Dedifferentiated amniotic fluid mesenchymal stem cell (primary cell): ENCODE measurements around the gene OAS3.
A peak's percentile ranks its signal among the peaks of the same experiment; 100 is the strongest.
"Not testable (repeated sequence)": the region's sequence is repeated elsewhere in the genome, so short reads cannot be mapped to it uniquely, and the experiment has no call there.

Experiments
- DNase-seq: peaks from one replicate; pipeline ENCODE4 v3.0.0-alpha.2; 2016; ENCODE audit errors: extremely low spot score

The OAS3 gene

DNA sequence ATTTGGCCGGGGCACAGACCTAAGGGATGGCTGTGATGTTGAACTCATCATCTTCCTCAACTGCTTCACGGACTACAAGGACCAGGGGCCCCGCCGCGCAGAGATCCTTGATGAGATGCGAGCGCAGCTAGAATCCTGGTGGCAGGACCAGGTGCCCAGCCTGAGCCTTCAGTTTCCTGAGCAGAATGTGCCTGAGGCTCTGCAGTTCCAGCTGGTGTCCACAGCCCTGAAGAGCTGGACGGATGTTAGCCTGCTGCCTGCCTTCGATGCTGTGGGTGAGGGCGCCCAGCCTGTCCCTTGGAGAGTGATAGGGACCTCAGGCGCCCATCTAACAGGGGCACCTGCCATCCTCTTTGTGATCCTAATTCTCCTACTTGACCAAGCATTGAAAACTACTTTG lies 12.4 kb downstream of the OAS3 start:
- DNase-seq = no peak

DNA sequence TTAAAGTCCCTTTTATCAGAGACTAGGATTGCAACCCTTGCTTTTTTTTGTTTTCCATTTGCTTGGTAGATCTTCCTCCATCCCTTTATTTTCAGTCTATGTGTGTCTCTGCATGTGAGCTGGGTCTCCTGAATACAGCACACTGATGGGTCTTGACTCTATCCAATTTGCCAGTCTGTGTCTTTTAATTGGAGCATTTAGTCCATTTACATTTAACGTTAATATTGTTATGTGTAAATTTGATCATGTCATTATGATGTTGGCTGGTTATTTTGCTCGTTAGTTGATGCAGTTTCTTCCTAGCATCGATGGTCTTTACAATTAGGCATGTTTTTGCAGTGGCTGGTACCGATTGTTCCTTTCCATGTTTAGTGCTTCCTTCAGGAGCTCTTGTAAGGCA lies 18.9 kb downstream of the OAS3 start:
- DNase-seq = not testable (repeated sequence)

DNA sequence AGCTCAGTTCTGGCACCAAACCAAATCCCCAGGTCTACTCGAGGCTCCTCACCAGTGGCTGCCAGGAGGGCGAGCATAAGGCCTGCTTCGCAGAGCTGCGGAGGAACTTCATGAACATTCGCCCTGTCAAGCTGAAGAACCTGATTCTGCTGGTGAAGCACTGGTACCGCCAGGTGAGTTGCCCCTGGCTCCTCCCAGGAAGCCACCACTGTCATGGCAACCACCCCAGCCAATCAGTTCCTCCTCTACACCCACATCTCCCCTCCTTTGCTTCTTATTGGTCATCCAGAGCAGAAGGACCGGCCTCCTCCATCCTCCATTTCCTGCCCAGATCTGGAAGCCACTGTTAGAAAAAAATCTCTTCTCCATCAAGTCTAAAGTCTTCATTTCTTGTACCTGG lies 22.8 kb downstream of the OAS3 start:
- no peak for DNase-seq

DNA sequence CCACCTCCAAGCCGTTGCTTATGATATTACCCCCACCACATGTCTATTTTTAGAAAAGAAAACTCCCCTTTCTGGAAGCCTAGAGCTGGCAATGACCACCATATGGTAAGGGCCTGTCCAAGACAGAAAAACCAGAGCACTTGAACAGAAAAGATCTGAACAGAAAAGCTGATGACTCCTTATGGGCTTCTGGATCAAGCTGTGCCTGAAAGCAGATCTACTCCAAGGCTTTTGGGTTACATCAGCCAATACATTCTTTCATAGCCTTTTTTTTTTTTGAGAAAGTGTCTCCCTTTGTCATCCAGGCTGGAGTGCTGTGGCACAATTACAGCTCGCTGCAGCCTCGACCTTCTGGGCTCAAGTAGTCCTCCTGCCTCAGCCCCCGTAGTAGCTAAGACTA lies 23.3 kb downstream of the OAS3 start:
- no peak for DNase-seq

DNA sequence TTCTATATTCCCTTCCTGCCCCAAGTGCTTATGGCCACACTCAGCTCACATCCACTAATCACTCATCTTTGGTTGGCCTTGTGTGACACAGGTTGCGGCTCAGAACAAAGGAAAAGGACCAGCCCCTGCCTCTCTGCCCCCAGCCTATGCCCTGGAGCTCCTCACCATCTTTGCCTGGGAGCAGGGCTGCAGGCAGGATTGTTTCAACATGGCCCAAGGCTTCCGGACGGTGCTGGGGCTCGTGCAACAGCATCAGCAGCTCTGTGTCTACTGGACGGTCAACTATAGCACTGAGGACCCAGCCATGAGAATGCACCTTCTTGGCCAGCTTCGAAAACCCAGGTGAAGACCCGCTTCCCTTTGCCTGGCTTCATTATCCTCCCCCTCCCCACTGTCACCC lies 24.3 kb downstream of the OAS3 start:
- no peak for DNase-seq

DNA sequence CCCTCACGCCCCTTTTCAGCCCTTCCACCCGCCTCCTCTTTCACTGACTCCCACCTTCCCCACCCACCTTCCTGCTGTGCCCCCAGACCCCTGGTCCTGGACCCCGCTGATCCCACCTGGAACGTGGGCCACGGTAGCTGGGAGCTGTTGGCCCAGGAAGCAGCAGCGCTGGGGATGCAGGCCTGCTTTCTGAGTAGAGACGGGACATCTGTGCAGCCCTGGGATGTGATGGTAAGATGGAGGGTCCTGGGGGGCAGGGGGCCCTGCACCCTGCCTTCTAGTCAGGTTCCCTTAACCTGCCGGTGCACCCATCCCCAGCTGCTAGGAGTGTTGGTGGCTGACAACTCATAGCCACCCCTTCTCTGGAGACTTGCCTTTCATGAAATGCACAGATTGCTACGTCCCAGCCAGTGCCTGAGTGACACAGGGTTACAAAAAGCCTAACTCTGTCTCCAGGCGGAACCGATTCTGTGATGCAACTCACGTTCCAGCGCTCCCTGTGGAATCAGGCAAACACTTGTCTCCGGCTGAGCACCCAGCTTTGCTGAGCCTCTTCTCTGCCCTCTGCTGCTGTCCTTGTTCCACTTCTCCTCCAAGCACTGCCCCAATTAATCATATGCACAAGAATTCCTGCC lies 25.1 kb downstream of the OAS3 start:
- DNase-seq = no peak

DNA sequence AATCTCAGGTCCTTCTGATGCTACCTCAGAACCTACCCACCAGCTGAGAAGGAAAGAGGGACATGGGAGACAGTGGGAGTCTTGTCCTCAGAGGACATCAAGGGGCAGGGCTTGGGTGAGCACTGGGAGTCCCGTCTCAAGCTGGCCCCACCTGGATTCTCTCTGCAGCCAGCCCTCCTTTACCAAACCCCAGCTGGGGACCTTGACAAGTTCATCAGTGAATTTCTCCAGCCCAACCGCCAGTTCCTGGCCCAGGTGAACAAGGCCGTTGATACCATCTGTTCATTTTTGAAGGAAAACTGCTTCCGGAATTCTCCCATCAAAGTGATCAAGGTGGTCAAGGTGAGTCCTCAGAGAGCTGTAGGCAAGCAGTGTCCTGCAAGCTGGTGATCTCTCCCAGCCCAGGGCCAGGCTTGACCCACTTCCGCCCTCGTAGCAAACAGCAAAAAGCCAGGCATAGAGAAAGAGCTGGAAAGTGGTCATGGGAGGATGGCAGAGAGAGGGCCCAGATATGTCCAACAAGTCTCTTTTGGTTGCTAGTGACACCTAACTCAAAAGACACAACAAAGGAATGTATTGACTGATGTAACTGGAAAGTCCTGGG lies 25.9 kb downstream of the OAS3 start:
- DNase-seq = no peak

DNA sequence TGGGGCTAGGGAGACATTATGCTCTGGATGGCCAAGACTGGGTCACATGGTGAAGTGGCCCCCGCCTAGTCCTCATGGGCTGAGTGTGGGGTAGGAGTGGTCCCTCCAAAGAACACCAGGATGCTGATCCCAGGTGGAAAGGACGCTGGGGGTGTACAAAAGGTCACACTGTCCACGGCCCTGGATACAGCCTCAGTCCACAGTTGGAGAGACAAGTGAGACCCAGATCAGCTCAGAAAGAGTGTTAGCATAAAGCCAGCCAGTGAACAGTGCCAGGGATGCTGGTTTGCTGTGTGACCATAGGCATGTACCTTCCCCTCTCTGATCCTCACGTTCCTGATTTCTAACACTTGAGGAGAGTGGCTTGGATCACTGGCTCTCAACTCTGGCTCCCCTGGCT lies 26.6 kb downstream of the OAS3 start:
- no peak for DNase-seq

DNA sequence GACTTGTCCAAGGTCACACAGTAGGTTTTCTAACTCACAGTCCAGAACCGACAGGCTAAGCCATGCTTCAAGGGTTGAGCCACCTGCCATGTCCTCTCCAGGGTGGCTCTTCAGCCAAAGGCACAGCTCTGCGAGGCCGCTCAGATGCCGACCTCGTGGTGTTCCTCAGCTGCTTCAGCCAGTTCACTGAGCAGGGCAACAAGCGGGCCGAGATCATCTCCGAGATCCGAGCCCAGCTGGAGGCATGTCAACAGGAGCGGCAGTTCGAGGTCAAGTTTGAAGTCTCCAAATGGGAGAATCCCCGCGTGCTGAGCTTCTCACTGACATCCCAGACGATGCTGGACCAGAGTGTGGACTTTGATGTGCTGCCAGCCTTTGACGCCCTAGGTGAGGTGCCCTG lies 27.4 kb downstream of the OAS3 start:
- no peak for DNase-seq

DNA sequence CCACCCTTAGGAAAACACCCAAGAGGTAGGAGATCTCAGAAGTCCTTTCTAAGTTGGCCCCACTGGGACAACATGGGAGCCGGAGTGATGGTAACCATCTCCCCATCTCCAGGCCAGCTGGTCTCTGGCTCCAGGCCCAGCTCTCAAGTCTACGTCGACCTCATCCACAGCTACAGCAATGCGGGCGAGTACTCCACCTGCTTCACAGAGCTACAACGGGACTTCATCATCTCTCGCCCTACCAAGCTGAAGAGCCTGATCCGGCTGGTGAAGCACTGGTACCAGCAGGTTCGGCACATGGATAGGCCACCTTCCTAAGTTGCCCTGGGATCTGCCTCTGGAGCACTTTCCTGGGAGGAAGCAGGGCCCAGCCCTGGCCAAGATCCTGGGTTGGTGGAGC lies 29.0 kb downstream of the OAS3 start:
- DNase-seq = no peak

DNA sequence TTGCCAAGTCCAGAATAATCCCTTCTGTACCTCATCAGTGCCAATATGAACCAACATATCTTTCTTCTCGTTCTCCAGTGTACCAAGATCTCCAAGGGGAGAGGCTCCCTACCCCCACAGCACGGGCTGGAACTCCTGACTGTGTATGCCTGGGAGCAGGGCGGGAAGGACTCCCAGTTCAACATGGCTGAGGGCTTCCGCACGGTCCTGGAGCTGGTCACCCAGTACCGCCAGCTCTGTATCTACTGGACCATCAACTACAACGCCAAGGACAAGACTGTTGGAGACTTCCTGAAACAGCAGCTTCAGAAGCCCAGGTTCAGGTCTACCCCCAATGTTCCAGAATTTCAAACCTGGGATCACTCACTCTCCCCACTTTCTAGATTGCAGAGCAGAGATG lies 29.6 kb downstream of the OAS3 start:
- DNase-seq = no peak

DNA sequence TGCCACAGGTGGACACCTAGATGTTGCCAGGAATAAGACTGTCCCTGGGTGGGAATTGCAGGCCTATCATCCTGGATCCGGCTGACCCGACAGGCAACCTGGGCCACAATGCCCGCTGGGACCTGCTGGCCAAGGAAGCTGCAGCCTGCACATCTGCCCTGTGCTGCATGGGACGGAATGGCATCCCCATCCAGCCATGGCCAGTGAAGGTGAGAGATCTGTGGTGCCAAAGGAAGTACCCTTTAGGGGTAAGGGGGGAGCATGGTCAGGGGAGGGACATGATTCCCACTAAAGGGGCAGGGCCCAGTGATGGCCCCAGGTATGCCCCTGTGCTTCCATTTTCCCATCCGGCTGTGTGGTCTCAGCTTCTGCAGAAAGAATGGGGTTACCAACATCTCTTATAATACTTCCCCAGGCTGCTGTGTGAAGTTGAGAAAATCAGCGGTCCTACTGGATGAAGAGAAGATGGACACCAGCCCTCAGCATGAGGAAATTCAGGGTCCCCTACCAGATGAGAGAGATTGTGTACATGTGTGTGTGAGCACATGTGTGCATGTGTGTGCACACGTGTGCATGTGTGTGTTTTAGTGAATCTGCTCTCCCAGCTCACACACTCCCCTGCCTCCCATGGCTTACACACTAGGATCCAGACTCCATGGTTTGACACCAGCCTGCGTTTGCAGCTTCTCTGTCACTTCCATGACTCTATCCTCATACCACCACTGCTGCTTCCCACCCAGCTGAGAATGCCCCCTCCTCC lies 31.5 kb downstream of the OAS3 start:
- DNase-seq = no peak

DNA sequence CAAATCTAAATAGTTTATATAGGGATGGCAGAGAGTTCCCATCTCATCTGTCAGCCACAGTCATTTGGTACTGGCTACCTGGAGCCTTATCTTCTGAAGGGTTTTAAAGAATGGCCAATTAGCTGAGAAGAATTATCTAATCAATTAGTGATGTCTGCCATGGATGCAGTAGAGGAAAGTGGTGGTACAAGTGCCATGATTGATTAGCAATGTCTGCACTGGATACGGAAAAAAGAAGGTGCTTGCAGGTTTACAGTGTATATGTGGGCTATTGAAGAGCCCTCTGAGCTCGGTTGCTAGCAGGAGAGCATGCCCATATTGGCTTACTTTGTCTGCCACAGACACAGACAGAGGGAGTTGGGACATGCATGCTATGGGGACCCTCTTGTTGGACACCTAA lies 32.1 kb downstream of the OAS3 start:
- DNase-seq = no peak

DNA sequence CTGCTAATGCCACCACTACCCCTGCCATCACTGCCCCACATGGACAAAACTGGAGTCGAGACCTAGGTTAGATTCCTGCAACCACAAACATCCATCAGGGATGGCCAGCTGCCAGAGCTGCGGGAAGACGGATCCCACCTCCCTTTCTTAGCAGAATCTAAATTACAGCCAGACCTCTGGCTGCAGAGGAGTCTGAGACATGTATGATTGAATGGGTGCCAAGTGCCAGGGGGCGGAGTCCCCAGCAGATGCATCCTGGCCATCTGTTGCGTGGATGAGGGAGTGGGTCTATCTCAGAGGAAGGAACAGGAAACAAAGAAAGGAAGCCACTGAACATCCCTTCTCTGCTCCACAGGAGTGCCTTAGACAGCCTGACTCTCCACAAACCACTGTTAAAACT lies 33.0 kb downstream of the OAS3 start:
- DNase-seq = no peak

DNA sequence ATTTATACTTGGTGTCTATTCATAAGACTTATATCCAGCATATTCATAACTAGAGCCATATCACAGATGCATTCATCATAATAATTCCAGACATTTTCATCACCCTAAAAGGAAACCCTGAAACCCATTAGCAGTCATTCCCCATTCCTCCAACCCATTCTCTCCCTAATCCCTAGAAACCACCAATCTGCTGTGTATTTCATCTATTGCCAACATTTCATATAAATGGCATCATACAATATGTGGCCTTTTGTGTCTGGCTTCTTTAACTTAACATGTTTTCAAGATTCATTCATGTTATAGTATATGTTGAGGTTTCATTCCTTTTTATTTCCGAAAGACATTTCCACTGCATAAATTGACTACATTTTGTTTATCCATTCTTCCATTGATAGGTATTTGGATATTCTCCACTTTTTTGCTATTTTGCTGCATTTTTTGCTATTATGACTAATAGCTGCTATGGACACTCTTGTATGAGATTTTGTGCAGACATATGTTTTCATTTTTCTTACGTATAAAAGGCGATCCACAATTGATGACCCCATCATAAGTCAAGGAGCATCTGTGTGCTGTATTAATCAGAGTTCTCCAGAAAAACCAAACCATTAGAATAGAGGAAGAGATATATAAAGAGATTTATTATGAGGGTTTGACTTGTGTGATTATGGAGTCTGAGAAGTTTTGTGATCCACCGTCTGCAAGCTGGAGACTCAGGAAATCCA lies 34.9 kb downstream of the OAS3 start:
- no peak for DNase-seq

DNA sequence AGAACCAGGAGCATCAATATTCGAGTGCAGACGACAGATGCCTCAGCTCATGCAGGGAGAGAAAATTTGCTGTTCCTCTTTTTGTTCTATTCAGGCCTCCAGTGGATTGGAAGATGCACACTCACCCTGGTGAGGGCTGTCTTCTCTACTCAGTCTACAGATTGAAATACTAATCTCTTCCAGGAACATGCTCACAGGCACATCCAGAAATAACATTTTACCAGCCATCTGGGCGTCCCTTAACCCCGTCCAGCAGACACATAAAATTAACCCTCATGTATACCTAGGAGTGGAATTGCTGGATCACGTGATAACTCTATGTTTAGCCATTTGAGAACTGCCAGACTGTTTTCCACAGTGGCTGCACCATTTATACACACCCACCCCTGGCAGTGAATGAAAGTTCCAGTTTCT lies 35.6 kb downstream of the OAS3 start:
- no peak for DNase-seq

DNA sequence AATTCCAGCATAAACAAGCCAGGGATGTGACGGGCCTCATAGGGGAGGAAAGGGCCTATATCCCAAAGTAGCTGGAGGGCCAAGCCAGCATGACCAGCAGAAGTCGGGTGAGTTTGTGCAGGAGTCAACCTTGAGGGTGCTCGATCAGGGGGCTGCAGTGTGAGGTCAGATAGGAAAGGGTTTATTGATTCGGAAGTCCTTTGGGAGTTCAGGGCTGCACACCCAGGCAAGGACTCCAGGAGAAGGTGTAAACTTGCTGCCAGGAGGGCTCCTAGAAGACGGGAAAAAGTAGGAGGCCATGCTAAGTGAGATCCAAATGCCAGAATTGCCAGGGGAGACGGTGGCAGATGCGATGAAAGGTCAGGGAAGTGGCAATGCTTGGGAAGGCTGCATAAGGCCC lies 36.6 kb downstream of the OAS3 start:
- DNase-seq = no peak

DNA sequence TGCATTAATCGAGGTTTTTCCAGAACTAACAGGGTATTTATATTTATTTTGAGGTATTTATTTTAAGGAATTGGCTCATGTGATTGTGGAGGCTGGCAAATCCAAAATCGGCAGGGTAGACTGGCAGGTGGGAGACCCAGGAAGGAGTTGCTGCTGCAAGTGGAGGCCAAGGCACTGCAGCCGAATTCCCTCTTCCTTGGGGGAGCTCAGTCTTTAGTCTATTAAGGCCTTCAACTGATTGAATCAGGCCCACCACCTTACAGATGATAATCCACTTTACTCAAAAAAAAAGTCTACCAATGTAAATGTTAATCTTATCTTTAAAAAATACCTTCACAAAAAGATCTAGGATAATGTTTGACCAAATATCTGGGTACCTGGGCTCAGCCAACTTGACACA lies 38.9 kb downstream of the OAS3 start:
- DNase-seq = no peak

DNA sequence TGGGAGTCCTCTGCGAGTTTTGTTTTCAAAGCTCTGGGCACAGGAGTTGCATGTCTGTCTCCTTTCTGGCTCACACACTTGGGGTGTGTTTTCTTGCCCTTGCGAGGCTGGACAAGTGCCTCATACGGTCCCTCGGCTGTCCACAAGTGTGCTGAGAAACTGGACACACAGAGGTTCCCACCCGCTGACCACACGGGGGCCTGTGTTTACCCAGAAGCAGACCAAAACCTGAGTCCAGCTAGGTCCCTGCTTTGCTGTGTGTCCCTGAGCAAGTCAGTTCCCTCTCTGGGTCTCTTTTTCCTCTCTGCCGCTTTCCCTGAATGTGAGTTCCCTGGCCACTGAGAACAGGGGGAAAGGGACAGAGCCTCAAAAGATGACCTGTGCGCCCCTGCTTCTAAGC lies 39.4 kb downstream of the OAS3 start:
- DNase-seq = no peak

DNA sequence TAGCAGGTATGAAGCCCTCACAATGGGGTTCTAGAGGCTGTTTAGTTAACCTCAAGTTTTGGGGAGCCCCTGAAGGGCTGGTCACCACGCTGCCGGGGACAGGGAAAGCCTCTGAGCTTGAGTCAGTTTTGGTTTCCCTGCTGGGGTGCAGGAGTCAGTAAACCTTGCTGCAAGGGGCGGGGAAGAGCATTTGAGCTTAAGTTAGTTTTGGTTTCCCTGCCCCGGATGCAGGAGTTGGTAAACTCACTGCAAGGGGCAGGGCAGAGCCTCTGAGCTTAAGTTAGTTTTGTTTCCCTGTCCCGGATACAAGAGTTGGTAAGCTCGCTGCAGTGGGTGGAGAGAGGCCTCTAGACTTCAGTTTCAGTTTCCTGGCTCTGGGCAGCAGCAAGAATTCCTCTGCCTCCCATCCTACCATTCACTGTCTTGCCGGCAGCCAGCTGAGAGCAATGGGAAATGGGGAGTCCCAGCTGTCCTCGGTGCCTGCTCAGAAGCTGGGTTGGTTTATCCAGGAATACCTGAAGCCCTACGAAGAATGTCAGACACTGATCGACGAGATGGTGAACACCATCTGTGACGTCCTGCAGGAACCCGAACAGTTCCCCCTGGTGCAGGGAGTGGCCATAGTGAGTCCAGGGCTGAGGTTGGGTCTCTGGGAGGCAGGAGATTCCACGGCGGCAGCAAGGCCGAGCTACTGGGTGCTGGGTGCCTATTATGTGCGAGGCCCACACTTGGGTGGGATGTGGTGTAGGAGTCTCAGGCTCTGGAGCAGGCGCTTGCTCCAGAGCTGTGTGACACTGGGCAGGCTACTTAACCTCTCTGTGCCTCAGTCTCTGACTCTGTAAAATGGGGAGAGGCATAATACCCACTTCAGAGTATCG lies 40.1 kb downstream of the OAS3 start, which contains the start of gene OAS2:
OAS2 (plus strand) TSS at position 357 of the 878 bp plus-strand sequence; CDS start at position 447, 90 bp downstream.
- DNase-seq = peak; percentile 42

DNA sequence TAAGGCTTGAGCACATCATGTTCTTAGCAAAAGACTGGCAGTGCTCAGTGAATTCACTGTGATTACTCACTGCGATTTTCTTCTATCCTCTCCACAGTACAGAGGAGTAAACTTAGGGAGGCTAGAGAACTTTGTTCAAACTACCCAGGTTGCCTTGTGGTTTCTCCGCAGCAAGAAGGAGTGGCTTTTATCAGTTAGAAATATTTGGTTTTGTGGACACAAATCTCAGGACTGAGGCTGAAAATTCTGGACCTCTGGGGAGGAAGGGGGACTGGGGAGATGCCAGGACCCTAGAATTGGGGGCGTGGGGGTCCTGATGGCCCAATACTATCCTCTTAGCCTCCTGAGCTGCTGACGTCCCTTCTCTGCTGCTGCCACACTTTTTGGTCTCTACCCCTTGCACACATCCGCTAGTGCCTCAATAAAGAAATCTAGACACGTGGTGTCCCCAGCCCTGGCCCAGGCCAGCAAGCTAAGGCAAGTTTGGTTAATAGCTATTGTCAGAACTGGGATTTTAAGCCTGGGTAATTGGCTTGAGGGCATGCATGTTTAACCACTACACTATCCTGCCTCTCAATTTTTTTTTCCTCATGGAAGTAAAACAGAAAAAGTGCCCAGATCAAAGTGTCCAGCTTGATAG lies 40.9 kb downstream of the OAS3 start:
- DNase-seq = no peak
